ENCODE measurements around the gene MEIOSIN. TPM values are rescaled to one million over a fixed set of nuclear protein-coding genes. Genes with fewer than 3 reads are reported as not detected.

The MEIOSIN gene
- total and polyA plus RNA-seq, 2 of the 13 experiments (the other 11 are each of a cell fraction or from before 2014, with no cell fraction given) = not detected

GRCh38 chr19:45769821-45770191 lies 36.6 kb downstream of the MEIOSIN start (continued):
- TF ChIP-seq, protein P1, sequence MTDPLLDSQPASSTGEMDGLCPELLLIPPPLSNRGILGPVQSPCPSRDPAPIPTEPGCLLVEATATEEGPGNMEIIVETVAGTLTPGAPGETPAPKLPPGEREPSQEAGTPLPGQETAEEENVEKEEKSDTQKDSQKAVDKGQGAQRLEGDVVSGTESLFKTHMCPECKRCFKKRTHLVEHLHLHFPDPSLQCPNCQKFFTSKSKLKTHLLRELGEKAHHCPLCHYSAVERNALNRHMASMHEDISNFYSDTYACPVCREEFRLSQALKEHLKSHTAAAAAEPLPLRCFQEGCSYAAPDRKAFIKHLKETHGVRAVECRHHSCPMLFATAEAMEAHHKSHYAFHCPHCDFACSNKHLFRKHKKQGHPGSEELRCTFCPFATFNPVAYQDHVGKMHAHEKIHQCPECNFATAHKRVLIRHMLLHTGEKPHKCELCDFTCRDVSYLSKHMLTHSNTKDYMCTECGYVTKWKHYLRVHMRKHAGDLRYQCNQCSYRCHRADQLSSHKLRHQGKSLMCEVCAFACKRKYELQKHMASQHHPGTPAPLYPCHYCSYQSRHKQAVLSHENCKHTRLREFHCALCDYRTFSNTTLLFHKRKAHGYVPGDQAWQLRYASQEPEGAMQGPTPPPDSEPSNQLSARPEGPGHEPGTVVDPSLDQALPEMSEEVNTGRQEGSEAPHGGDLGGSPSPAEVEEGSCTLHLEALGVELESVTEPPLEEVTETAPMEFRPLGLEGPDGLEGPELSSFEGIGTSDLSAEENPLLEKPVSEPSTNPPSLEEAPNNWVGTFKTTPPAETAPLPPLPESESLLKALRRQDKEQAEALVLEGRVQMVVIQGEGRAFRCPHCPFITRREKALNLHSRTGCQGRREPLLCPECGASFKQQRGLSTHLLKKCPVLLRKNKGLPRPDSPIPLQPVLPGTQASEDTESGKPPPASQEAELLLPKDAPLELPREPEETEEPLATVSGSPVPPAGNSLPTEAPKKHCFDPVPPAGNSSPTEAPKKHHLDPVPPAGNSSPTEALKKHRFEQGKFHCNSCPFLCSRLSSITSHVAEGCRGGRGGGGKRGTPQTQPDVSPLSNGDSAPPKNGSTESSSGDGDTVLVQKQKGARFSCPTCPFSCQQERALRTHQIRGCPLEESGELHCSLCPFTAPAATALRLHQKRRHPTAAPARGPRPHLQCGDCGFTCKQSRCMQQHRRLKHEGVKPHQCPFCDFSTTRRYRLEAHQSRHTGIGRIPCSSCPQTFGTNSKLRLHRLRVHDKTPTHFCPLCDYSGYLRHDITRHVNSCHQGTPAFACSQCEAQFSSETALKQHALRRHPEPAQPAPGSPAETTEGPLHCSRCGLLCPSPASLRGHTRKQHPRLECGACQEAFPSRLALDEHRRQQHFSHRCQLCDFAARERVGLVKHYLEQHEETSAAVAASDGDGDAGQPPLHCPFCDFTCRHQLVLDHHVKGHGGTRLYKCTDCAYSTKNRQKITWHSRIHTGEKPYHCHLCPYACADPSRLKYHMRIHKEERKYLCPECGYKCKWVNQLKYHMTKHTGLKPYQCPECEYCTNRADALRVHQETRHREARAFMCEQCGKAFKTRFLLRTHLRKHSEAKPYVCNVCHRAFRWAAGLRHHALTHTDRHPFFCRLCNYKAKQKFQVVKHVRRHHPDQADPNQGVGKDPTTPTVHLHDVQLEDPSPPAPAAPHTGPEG (CRISPR knock-in tag; IDR thresholded peaks at IDR 0.05) = no peak
- TF ChIP-seq TEAD3 (CRISPR knock-in tag; optimal IDR thresholded peaks at IDR 0.05; ENCODE audit: borderline replicate concordance) (no peak), NBN (conservative IDR thresholded peaks at IDR 0.05) (no peak), U2AF2 (IDR thresholded peaks at IDR 0.05; ENCODE audit: low read depth, low read length) (no peak), GATAD1 (CRISPR knock-in tag; IDR thresholded peaks at IDR 0.05) (no peak), ARNTL (CRISPR knock-in tag; IDR thresholded peaks at IDR 0.05) (no peak), TP53 (CRISPR knock-in tag; conservative IDR thresholded peaks at IDR 0.05) (no peak), XRCC5 (optimal IDR thresholded peaks at IDR 0.05; ENCODE audit: low read length) (no peak), ZMYM2 (CRISPR knock-in tag; IDR thresholded peaks at IDR 0.05) (no peak), KLF12 (CRISPR knock-in tag; IDR thresholded peaks at IDR 0.05; ENCODE audit: borderline replicate concordance) (no peak), SRSF1 (optimal IDR thresholded peaks at IDR 0.05; ENCODE audit: low read depth, low read length) (peak; percentile 25), PCBP2 (optimal IDR thresholded peaks at IDR 0.05; ENCODE audit: low read depth, low read length, poor library complexity, severe bottlenecking) (no peak), DNMT1 (CRISPR knock-in tag; IDR thresholded peaks at IDR 0.05) (no peak), HBP1 (CRISPR knock-in tag; IDR thresholded peaks at IDR 0.05; ENCODE audit: low read depth) (no peak), ZNF337 (CRISPR knock-in tag; IDR thresholded peaks at IDR 0.05; ENCODE audit: borderline replicate concordance, low read depth) (no peak), NR2F1 (CRISPR knock-in tag; IDR thresholded peaks at IDR 0.05) (no peak), ARHGAP35 (CRISPR knock-in tag; IDR thresholded peaks at IDR 0.05; ENCODE audit: borderline replicate concordance) (no peak), HMG20A (CRISPR knock-in tag; IDR thresholded peaks at IDR 0.05; ENCODE audit: borderline replicate concordance) (no peak), ZNF563 (CRISPR knock-in tag; IDR thresholded peaks at IDR 0.05) (no peak)
- TF ChIP-seq, protein P2, sequence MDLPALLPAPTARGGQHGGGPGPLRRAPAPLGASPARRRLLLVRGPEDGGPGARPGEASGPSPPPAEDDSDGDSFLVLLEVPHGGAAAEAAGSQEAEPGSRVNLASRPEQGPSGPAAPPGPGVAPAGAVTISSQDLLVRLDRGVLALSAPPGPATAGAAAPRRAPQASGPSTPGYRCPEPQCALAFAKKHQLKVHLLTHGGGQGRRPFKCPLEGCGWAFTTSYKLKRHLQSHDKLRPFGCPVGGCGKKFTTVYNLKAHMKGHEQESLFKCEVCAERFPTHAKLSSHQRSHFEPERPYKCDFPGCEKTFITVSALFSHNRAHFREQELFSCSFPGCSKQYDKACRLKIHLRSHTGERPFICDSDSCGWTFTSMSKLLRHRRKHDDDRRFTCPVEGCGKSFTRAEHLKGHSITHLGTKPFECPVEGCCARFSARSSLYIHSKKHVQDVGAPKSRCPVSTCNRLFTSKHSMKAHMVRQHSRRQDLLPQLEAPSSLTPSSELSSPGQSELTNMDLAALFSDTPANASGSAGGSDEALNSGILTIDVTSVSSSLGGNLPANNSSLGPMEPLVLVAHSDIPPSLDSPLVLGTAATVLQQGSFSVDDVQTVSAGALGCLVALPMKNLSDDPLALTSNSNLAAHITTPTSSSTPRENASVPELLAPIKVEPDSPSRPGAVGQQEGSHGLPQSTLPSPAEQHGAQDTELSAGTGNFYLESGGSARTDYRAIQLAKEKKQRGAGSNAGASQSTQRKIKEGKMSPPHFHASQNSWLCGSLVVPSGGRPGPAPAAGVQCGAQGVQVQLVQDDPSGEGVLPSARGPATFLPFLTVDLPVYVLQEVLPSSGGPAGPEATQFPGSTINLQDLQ (CRISPR knock-in tag; IDR thresholded peaks at IDR 0.05) = no peak
- TF ChIP-seq, protein P3, sequence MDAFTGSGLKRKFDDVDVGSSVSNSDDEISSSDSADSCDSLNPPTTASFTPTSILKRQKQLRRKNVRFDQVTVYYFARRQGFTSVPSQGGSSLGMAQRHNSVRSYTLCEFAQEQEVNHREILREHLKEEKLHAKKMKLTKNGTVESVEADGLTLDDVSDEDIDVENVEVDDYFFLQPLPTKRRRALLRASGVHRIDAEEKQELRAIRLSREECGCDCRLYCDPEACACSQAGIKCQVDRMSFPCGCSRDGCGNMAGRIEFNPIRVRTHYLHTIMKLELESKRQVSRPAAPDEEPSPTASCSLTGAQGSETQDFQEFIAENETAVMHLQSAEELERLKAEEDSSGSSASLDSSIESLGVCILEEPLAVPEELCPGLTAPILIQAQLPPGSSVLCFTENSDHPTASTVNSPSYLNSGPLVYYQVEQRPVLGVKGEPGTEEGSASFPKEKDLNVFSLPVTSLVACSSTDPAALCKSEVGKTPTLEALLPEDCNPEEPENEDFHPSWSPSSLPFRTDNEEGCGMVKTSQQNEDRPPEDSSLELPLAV (CRISPR knock-in tag; conservative IDR thresholded peaks at IDR 0.05; ENCODE audit: low read depth) = no peak

Measured in HepG2 (cell line).